HUES6 (cell line): ENCODE measurements around the gene F2RL3.

Source experiments
- H3K27ac ChIP-seq: 2 replicates; pipeline ENCODE4 v1.7.0; 2013; ENCODE audit warnings: low read depth, mild to moderate bottlenecking, low read length, inconsistent platforms
- H3K27me3 ChIP-seq: 2 replicates; pipeline ENCODE4 v1.6.1; 2013; ENCODE audit warnings: low read length; ENCODE audit not compliant: control insufficient read depth, insufficient read depth
- H3K36me3 ChIP-seq: 2 replicates; pipeline ENCODE4 v1.6.1; 2013; ENCODE audit warnings: low read length; ENCODE audit not compliant: control insufficient read depth, insufficient read depth
- H3K4me1 ChIP-seq: 2 replicates; pipeline ENCODE4 v1.6.1; 2013; ENCODE audit warnings: low read length; ENCODE audit not compliant: control insufficient read depth, insufficient read depth
- H3K4me3 ChIP-seq: 2 replicates; pipeline ENCODE4 v1.5.1; 2013; ENCODE audit warnings: low read depth, low read length
- H3K9ac ChIP-seq: one replicate; pipeline ENCODE4 v1.6.1; 2013; ENCODE audit warnings: mild to moderate bottlenecking, low read length
- H3K9me3 ChIP-seq: 2 replicates; pipeline ENCODE4 v1.6.1; 2013; ENCODE audit warnings: low read depth, low read length; ENCODE audit not compliant: control insufficient read depth, insufficient read depth

F2RL3 gene

DNA sequence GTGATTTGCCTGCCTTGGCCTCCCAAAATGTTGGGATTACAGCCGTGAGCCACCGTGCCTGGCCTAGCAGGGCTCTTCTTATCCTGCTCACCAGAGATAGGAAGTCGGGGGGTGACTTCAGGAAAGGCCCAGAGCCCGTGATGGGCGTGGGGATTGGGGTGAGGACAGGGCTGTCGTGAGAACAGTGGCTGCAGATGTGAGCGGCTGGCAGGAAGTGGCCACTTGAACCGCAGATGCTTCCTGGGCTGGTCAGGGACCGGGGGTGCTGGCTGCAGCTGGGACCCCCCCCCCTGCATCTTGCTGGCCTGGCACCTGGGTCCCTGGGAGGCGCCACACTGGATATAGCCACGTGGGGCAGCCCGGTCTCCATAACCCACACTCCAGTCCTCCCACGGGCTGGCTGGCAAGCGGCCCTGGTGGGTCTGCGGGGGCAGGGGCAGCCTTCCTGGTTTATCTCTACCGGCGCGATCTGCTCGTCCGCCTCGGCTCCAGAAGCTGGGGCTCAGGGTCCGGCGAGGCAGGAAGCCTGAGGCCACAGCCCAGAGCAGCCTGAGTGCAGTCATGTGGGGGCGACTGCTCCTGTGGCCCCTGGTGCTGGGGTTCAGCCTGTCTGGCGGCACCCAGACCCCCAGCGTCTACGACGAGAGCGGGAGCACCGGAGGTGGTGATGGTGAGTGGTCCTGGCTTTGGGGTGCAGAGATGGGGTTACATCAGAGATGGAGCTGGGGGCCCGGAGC lies at the start of gene F2RL3:
TSS of gene F2RL3 (plus strand) at position 371 of the 737 bp plus-strand sequence. CDS start at position 562, 191 bp downstream.
- H3K4me1 ChIP-seq = peaks cover 3% of the 10 kb centered on the region; the same call in 1 of the 2 replicates

GRCh38 chr19:16841391-16841926 lies 47.3 kb upstream of the F2RL3 start:
- no peaks in the 10 kb centered on the region for H3K4me1 ChIP-seq
- no peaks in the 10 kb centered on the region for H3K27me3 ChIP-seq
- peaks cover 95% of the 10 kb centered on the region for H3K36me3 ChIP-seq
- no peak overlapping the region for H3K9ac ChIP-seq
- no peaks in the 10 kb centered on the region for H3K9me3 ChIP-seq
- no peak overlapping the region for H3K27ac ChIP-seq
- H3K4me3 ChIP-seq = no peak overlapping the region

More for the DNA sequence above, at the start of gene F2RL3:
- H3K4me3 ChIP-seq = no peak within 1 kb of the TSS
- H3K27ac ChIP-seq = no peak within 1 kb of the TSS
- no peak within 1 kb of the TSS for H3K9ac ChIP-seq
- H3K27me3 ChIP-seq = no peaks in the 10 kb centered on the region
- peaks cover under 1% of the 10 kb centered on the region; the same call in 1 of the 2 replicates for H3K9me3 ChIP-seq
- no peaks in the 10 kb centered on the region for H3K36me3 ChIP-seq

DNA sequence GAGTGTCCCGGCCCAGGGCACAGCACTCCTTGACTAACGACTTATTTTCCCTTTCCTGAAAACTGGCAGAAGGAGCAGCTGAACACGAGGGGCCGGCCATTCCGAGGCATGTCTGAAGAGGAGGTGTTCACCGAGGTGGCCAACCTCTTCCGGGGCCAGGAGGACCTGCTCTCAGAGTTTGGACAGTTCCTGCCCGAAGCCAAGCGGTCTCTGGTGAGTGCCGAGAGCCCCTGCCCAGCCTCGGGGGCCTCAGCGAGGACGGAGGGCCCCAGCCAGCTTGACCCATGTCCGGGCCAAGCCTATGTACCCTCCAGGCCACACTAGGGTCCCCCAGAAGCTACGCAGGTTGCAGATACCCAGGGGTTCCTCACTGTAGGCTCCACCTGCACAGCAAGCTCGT lies 41.9 kb upstream of the F2RL3 start:
- Histone ChIP-seq H3K27me3 (no peaks in the 10 kb centered on the region), H3K36me3 (peaks cover 99% of the 10 kb centered on the region), H3K9ac (no peak overlapping the region), H3K4me1 (no peaks in the 10 kb centered on the region), H3K4me3 (no peak overlapping the region), H3K27ac (no peak overlapping the region), H3K9me3 (no peaks in the 10 kb centered on the region)

- H3K4me1 ChIP-seq = no peaks in the 10 kb centered on the region
- H3K27me3 ChIP-seq = no peaks in the 10 kb centered on the region
- H3K9ac ChIP-seq = no peak overlapping the region
- no peak overlapping the region for H3K27ac ChIP-seq
- peaks cover 99% of the 10 kb centered on the region for H3K36me3 ChIP-seq
- H3K9me3 ChIP-seq = no peaks in the 10 kb centered on the region
- no peak overlapping the region for H3K4me3 ChIP-seq
These were observed 41.4 kb upstream of the F2RL3 start for GRCh38 chr19:16847430-16847829.

DNA sequence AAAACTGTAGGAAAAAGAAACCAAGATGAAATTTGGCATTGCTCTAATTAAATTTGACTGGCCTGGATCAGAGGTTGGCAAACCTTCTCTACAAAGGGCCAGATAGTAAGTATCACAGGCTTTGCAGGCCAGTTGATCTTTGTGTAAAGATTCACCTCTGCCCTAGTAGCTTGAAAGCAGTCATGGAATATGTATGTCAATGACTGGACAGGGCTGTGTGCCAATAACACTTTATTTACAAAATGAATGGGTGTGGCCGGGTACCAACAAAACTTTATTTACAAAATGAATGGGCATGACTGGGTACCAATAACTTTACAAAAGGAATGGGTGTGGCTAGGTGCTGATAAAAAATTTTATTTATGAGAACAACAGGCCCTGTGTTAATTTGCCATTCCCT lies 39.6 kb upstream of the F2RL3 start:
- peaks cover 100% of the 10 kb centered on the region for H3K36me3 ChIP-seq

DNA sequence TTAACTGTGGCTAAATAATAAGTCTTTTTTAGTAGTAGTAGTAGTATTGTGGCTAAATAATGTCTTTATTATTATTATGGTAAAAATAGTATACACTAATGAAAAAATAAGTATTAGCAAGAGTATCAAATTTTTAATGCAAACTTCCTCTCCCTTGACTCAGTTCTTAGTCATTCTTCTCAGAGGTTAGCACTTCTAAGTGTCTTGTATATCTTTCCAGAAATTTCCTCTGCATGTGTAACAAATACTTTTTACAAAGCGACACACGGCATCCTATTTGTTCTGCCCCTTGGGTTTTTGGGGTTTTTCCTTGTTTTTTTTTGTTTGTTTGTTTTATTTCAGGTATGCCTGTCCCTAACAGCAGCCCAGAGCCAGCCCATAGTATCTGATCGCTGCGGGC lies 38.7 kb upstream of the F2RL3 start:
- Histone ChIP-seq H3K9ac (no peak overlapping the region), H3K9me3 (no peaks in the 10 kb centered on the region), H3K27ac (no peak overlapping the region), H3K27me3 (no peaks in the 10 kb centered on the region), H3K4me3 (no peak overlapping the region), H3K4me1 (no peaks in the 10 kb centered on the region), H3K36me3 (peaks cover 100% of the 10 kb centered on the region)

More for the DNA sequence above, 39.6 kb upstream of the F2RL3 start:
- no peak overlapping the region for H3K4me3 ChIP-seq
- H3K9ac ChIP-seq = no peak overlapping the region
- H3K27ac ChIP-seq = no peak overlapping the region
- no peaks in the 10 kb centered on the region for H3K4me1 ChIP-seq
- H3K9me3 ChIP-seq = no peaks in the 10 kb centered on the region
- no peaks in the 10 kb centered on the region for H3K27me3 ChIP-seq

DNA sequence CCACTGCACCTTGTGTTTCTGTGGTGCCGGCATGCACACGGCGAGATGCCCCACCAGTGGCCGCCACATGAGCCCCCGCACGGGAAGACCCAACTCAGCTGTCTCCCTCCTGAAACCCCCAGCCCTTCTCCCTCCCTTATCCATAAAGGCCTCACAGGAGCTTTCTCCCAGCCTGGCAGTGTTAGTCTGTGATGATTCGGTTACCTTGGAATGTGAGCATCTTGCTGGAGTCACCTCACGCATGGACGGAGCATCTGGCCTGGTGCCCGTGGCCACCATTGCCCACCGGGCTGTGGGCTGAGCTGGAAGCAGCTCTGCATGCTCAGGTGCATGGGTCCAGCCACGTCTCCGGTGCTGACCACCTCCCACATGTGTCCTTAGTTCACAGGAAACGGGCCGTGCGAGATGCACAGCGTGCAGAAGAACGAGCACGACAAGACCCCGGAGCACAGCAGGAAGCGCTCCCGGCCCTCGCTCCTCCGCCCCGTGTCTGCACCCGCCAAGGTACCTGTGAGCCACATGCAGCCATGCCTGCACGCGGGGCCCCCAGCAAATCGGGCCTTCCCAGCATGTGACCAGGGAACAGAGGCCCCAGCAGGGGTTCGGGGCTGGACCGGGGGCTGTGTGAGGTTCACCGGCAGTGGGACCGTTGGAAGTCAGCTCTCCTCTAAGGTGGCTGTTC lies 37.6 kb upstream of the F2RL3 start:
- Histone ChIP-seq H3K27me3 (no peaks in the 10 kb centered on the region), H3K36me3 (peaks cover 96% of the 10 kb centered on the region), H3K27ac (no peak overlapping the region), H3K9me3 (no peaks in the 10 kb centered on the region), H3K4me1 (no peaks in the 10 kb centered on the region), H3K4me3 (no peak overlapping the region), H3K9ac (no peak overlapping the region)

DNA sequence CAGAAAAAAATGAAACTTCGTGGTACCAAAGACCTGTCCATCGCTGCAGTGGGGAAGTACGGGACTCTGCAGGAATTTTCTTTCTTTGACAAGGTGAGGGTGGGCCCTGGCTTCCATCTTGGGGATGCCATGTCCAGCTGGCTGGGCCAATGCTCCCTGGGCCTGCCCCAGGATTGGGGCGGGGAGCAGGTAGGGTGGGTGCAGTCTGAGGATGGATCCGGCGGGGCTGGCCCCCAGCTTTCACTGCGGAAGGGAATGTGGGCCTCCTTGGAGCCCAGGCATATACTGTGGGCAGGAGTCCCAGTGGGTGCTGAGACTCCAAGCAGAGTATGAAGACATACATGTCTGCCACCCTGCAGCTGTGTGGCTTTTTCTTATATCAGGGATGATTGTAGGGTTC lies 35.7 kb upstream of the F2RL3 start:
- Histone ChIP-seq H3K9me3 (no peaks in the 10 kb centered on the region), H3K9ac (no peak overlapping the region), H3K27ac (no peak overlapping the region), H3K27me3 (no peaks in the 10 kb centered on the region), H3K36me3 (peaks cover 92% of the 10 kb centered on the region), H3K4me3 (no peak overlapping the region), H3K4me1 (no peaks in the 10 kb centered on the region)

- Histone ChIP-seq H3K4me1 (no peaks in the 10 kb centered on the region), H3K9me3 (no peaks in the 10 kb centered on the region), H3K36me3 (peaks cover 72% of the 10 kb centered on the region), H3K4me3 (no peak overlapping the region), H3K27ac (no peak overlapping the region), H3K9ac (no peak overlapping the region), H3K27me3 (no peaks in the 10 kb centered on the region)
These were observed 32.7 kb upstream of the F2RL3 start for GRCh38 chr19:16856091-16856490.

DNA sequence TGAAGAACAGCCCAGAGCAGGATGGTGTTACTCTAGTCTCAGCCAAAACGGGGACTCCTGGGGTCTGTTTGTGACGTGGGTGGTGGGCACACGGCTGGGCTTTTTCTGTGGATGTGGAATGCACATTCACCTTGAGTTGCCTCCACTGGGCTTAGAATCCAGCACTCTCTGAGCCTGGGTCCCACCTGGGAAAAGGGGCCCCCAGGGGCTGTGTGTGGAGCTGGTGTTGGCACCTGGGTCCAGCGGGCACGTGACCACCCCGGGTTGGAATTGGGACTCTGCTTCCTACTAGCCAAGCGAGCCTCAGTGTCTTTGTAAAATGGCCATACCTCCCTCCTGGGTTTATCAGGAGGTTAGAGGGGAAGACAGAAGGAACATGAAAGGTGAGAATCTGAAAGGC lies 29.2 kb upstream of the F2RL3 start:
- Histone ChIP-seq H3K36me3 (peaks cover 66% of the 10 kb centered on the region), H3K9ac (no peak overlapping the region), H3K27ac (no peak overlapping the region), H3K4me1 (no peaks in the 10 kb centered on the region), H3K4me3 (no peak overlapping the region), H3K27me3 (no peaks in the 10 kb centered on the region), H3K9me3 (no peaks in the 10 kb centered on the region)

DNA sequence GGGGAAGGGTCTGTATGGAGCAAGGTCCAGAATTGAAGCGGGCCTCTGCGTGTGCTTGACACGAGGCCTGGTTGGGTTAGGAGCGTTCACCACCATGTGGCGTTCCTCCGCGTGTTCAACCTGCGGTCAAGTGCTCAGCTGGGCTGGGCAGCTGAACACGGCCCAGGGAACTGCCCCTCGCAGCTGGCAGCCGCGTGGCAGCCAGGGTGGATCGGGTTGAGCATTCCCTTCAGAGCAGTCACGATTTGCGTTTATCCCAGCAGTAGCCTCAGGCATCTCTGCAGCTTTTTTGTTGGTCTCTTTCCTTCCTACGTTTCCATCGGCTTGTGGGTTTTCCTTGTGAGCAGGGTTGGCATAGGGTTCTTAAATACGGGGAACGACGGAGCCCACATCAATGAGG lies 28.7 kb upstream of the F2RL3 start:
- H3K9me3 ChIP-seq = no peaks in the 10 kb centered on the region
- H3K27ac ChIP-seq = no peak overlapping the region
- peaks cover 65% of the 10 kb centered on the region for H3K36me3 ChIP-seq
- H3K9ac ChIP-seq = no peak overlapping the region
- H3K4me3 ChIP-seq = no peak overlapping the region
- H3K4me1 ChIP-seq = no peaks in the 10 kb centered on the region
- H3K27me3 ChIP-seq = no peaks in the 10 kb centered on the region
